GM21528 (cell line): ENCODE results near the gene HSF2BP.
"Not testable (repeated sequence)": the region's sequence is repeated elsewhere in the genome, so short reads cannot be mapped to it uniquely, and the experiment has no call there.

Source experiments
- ATAC-seq: cut with Tn5 transposase; IDR thresholded peaks from one replicate; pipeline ENCODE4 v1.9.1; 2021; ENCODE audit warnings: mild to moderate bottlenecking, moderate library complexity; ENCODE audit not compliant: unreplicated experiment, low FRiP score

HSF2BP gene

GRCh38 chr21:43485016-43485415, 174.3 kb downstream of the HSF2BP start:
- ATAC-seq: not testable (repeated sequence)

DNA sequence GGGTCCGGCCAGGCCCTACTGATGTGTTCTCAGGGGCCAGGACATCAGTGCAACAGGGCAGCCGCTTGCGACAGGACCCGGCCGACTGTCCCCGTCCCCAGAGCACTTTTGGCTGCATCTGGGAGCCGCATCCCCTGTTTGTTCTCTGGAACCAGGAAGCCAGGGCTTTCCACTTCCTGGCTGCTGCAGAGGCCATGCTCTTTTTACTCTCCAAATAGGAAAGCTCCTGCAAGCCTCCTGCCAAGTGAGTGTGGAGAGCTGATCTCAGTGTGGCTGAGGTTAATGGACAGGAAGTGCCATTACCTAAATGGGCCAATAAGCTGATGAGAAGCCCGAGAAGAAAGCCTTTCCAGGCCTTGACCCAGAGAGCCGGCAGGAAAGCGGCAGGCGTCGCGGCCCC, 180.1 kb downstream of the HSF2BP start:
- not testable (repeated sequence) for ATAC-seq
